Right lobe of liver (tissue), 6 donors: ENCODE results near the gene SIRT1. TPM values are rescaled to one million over a fixed set of nuclear protein-coding genes. Genes with fewer than 3 reads are reported as not detected.
A peak's percentile ranks its signal among the peaks of the same experiment; 100 is the strongest.

Experiments used
- ATAC-seq, 4 donors: fragments of 200-7000 bp; cut with Tn5 transposase; one replicate each; pipeline ENCODE4 v1.9.1; 2020; ENCODE audit warnings: mild to moderate bottlenecking in 4 of 4, moderate library complexity in 4 of 4
- DNase-seq, 3 donors: peaks; one replicate each; pipeline ENCODE4 v3.0.0-alpha.2; 2020
- H3K27ac ChIP-seq, 3 donors: fragments of 200-600 bp; one replicate each; pipeline ENCODE4 v1.8.0; 2022
- H3K27me3 ChIP-seq, 2 donors: fragments of 200-600 bp; one replicate each; pipeline ENCODE4 v1.8.0; 2022
- H3K36me3 ChIP-seq, 4 donors: fragments of 200-600 bp; sonication (generic) in 1 of 4; one replicate each; pipeline versions ENCODE4 v1.5.1 to v1.8.0; 2017 to 2022; ENCODE audit warnings: control low read depth in 1 of 4
- H3K4me1 ChIP-seq, 4 donors: fragments of 200-600 bp; sonication (generic) in 1 of 4; one replicate each; pipeline versions ENCODE4 v1.5.1 to v1.8.0; 2017 to 2022; ENCODE audit warnings: control low read depth in 1 of 4
- H3K4me3 ChIP-seq, 3 donors: fragments of 200-600 bp; one replicate each; pipeline ENCODE4 v1.8.0; 2022
- H3K9me3 ChIP-seq, 4 donors: fragments of 200-600 bp; sonication (generic) in 1 of 4; one replicate each; pipeline versions ENCODE4 v1.5.1 to v1.8.0; 2017 to 2022; ENCODE audit warnings: control low read depth in 1 of 4
- CTCF ChIP-seq, 4 donors: fragments of 200-600 bp in 3 of 4; fragments of 450-650 bp in 1 of 4; IDR thresholded peaks; one replicate each; pipeline versions ENCODE4 v1.5.1 to v1.8.0; 2016 to 2022; ENCODE audit warnings: antibody characterized with exemption in 4 of 4, mild to moderate bottlenecking in 2 of 4
- POLR2A ChIP-seq: fragments of 450-650 bp; IDR thresholded peaks from one replicate; pipeline ENCODE4 v1.6.1; 2017; ENCODE audit warnings: antibody characterized with exemption, mild to moderate bottlenecking
- WGBS: methylation state at CpG from one replicate; pipeline ENCODE4 v1.1.6; 2018; ENCODE audit warnings: low coverage, low lambda C conversion rate; ENCODE audit not compliant: insufficient coverage; ENCODE audit errors: missing lambda C conversion rate; 5-methylcytosine and 5-hydroxymethylcytosine counted together
- intact Hi-C, 2 donors: fragments of 100-400 bp; cut with DNase I; formaldehyde crosslinking; loops; one replicate each; pipeline versions ENCODE4 v1.11.2 to v1.14.1; 2022
- total RNA-seq, 6 experiments: library from RNA; depleted of rRNA in 2 of 6; stranded (reverse); fragments of >200 nt in 2 of 6; fragmentation: NEBNext Ultra II Directional in 3 of 6; extraction: Animal tissue kit (Norgen Biotek cat#: 25700) in 3 of 6; gene quantifications; one replicate each; pipeline versions ENCODE4 v1.1.0 to v1.2.4, GENCODE V29; 2016 to 2023
- donor health status: DM: no; HTN: yes; CAD: no.
- donor health status: DM: no; HTN: no; CAD: no.
- donor health status: DM: no; HTN: no; CAD: no.
- donor health status: DM: no; HTN: yes; CAD: no.
- donor health status: DM: no; HTN: yes; CAD: no.

Gene SIRT1
- total RNA-seq, 6 experiments from 2014 or later, result 4.4 to 11.5 (median 6.7) TPM

DNA sequence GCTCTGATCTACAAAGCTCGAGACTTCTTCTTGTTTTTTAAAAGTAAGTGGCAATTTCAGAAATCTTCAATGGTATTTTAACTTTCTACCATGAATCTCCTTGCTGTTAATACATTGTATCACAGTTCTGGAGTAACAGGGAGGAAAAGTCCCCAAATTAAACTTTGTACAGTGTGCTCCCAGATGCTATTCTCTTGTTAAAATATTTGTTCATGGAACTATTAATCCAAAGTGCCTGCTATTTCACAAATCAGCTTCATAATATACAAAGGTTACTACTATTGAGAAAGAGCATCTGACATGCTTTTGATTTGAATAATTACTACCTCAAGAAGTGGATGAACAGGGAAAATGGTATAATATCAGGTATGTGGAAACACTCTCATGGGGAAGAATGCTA, 36.6 kb downstream of the SIRT1 start:
- WGBS, result 59% methylated on average over 1 of the region's 1 CpG
- no peak for TF ChIP-seq CTCF (IDR thresholded peaks at IDR 0.05)
- no peak for TF ChIP-seq POLR2A
- Histone ChIP-seq H3K9me3 (no peaks in the 10 kb centered on the region), H3K27ac (no peak overlapping the region), H3K4me3 (no peak overlapping the region), H3K27me3 (no peaks in the 10 kb centered on the region), H3K4me1 (peaks cover 0 to 38% (median 13%) of the 10 kb centered on the region in 4 donors), H3K36me3 (peaks cover 0 to 21% (median 0%) of the 10 kb centered on the region in 4 donors)
- peak; percentile 80 to 85 (median 81) for ATAC-seq
- intact Hi-C loops, result no loop called here
- no peak for DNase-seq

- H3K36me3 ChIP-seq, result peaks cover 0 to 24% (median 0%) of the 10 kb centered on the region in 4 donors
- WGBS, result 93% methylated on average over 5 of the region's 5 CpGs
Measured at GRCh38 chr10:67923551-67923950, 39.1 kb downstream of the SIRT1 start.

DNA sequence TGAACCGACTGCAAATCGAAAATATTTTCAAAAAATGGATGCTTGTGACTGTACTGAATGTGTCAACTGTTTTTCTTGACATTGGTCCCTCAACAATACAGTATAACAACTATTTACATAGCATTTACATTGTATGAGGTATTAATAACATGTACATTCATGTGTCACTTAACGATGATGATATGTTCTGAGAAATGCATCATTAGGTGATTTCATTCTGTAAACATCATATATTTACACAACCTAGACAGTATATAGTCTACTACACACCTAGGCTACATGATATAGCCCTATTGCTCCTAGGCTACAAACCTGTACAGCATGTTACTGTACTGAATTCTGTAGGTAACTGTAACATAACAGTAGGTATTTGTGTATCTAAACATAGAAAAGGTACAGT, 39.7 kb downstream of the SIRT1 start:
- H3K4me3 ChIP-seq, result no peak overlapping the region
- WGBS, result 89% methylated on average over 3 of the region's 3 CpGs
- no peaks in the 10 kb centered on the region for H3K27me3 ChIP-seq
- no peak for ATAC-seq
- TF ChIP-seq CTCF (IDR thresholded peaks at IDR 0.05), result no peak
- TF ChIP-seq POLR2A, result no peak
- no peak overlapping the region for H3K27ac ChIP-seq
- H3K36me3 ChIP-seq, result peaks cover 0 to 24% (median 0%) of the 10 kb centered on the region in 4 donors
- H3K9me3 ChIP-seq, result no peaks in the 10 kb centered on the region
- no peak for DNase-seq
- H3K4me1 ChIP-seq, result peaks cover 0 to 20% (median 10%) of the 10 kb centered on the region in 4 donors
- intact Hi-C loops, result no loop called here

More at GRCh38 chr10:67923551-67923950, 39.1 kb downstream of the SIRT1 start:
- no peak for TF ChIP-seq CTCF (IDR thresholded peaks at IDR 0.05)
- ATAC-seq (no peak), DNase-seq (no peak)
- intact Hi-C loops, result no loop called here
- Histone ChIP-seq H3K4me1 (peaks cover 0 to 20% (median 10%) of the 10 kb centered on the region in 4 donors), H3K4me3 (no peak overlapping the region), H3K9me3 (no peaks in the 10 kb centered on the region), H3K27ac (no peak overlapping the region), H3K27me3 (no peaks in the 10 kb centered on the region)

GRCh38 chr10:67925449-67926005, 41.1 kb downstream of the SIRT1 start:
- Histone ChIP-seq H3K36me3 (peaks cover 0 to 29% (median 0%) of the 10 kb centered on the region in 4 donors), H3K4me3 (no peak overlapping the region), H3K27me3 (no peaks in the 10 kb centered on the region), H3K27ac (no peak overlapping the region), H3K9me3 (no peaks in the 10 kb centered on the region), H3K4me1 (peaks cover 0 to 12% (median 7%) of the 10 kb centered on the region in 4 donors)
- WGBS, result 100% methylated on average over 1 of the region's 1 CpG
- DNase-seq (no peak), ATAC-seq (no peak)
- intact Hi-C loops, result no loop called here
- TF ChIP-seq POLR2A (no peak), CTCF (IDR thresholded peaks at IDR 0.05) (no peak)
